ENCODE measurements around the gene TMEM147.

GRCh38 chr19:35533822-35534392 lies 11.5 kb upstream of the TMEM147 start:
- TF ChIP-seq CTCF (IDR thresholded peaks at IDR 0.05) (no peak), POLR2A (IDR thresholded peaks at IDR 0.05) (no peak)
